ENCODE measurements around the gene BIN1. TPM values are rescaled to one million over a fixed set of nuclear protein-coding genes. Genes with fewer than 3 reads are reported as not detected.

Gene BIN1
- total and polyA plus RNA-seq, 2 donors (not counting 1 experiment from before 2014, with no cell fraction given): 90.6 to 92.3 TPM

DNA sequence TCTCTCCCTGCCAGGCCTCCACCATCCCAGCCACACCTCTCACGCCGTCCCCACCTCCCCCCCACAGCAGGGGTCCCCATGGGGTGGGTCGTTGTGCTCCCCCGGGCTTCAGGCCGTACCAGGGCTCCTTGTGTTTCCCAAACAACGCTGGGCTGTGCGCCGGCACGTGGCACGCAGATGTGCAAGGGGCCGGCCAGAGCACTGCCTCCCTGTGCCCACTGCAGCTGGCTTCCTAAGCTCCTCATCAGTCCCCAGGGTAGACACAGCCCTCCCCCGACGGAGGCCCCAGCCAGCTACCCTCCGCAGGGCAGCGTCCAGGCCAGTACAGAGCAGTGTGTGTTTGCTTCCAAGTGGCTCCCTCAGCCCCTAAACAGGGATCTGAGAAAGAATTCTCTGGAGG lies 34.0 kb downstream of the BIN1 start:
- Histone ChIP-seq H3K4me3 (ENCODE audit: control extremely low read depth in 1 of 5, extremely low read depth in 1 of 5, insufficient read depth in 1 of 5, low read depth in 2 of 5, low read length in 4 of 5) (no peak overlapping the region), H3K4me1 (ENCODE audit: control insufficient read depth in 2 of 2, insufficient read depth in 2 of 2, low read length in 2 of 2) (peaks cover 3 to 15% of the 10 kb centered on the region in 2 donors), H3K27ac (ENCODE audit: low read length in 2 of 2) (no peak overlapping the region), H3K79me2 (ENCODE audit: control insufficient read depth, insufficient read depth, low read length) (peaks cover 36% of the 10 kb centered on the region), H3K4me2 (replicated peaks; ENCODE audit: low read depth, low read length, poor library complexity, severe bottlenecking) (no peak overlapping the region), H2AFZ (ENCODE audit: insufficient read depth, low read depth, low read length, poor library complexity, severe bottlenecking) (no peak overlapping the region), H3K36me3 (replicated peaks in 1 of 2; ENCODE audit: control extremely low read depth in 1 of 2, control insufficient read depth in 1 of 2, extremely low read depth in 1 of 2, insufficient read depth in 2 of 2, low read length in 1 of 2) (peaks cover 0 to 70% of the 10 kb centered on the region in 2 experiments), H3K27me3 (replicated peaks in 1 of 4; ENCODE audit: control extremely low read depth in 1 of 4, control insufficient read depth in 3 of 4, insufficient read depth in 4 of 4, low read length in 3 of 4) (no peaks in the 10 kb centered on the region), H4K20me1 (ENCODE audit: control insufficient read depth, insufficient read depth, low read length, poor library complexity, severe bottlenecking) (peaks cover 92% of the 10 kb centered on the region), H3K9ac (ENCODE audit: low read length) (no peak overlapping the region), H3K9me3 (ENCODE audit: control extremely low read depth in 1 of 3, control insufficient read depth in 2 of 3, insufficient read depth in 1 of 3, low read length in 2 of 3) (no peaks in the 10 kb centered on the region)
- no peaks in the 10 kb centered on the region for H3K27me3 Mint-ChIP-seq
- H3K4me1 Mint-ChIP-seq: peaks cover 37% of the 10 kb centered on the region
- H3K4me3 Mint-ChIP-seq: no peak overlapping the region
- DNase-seq (no peak), ATAC-seq (ENCODE audit: low read depth) (no peak)
- no peak overlapping the region for H3K27ac Mint-ChIP-seq
- ChIA-PET CTCF (interaction anchor here (0.5 kb wide), 1 partner anchor 13 kb away, joined by 3 read pairs; no protein-coding TSS in a partner anchor), POLR2A (no interaction called here)
- intact Hi-C loops (cut with micrococcal nuclease): no loop called here
- TF ChIP-seq CTCF (IDR thresholded peaks at IDR 0.05) (no peak), EZH2 (IDR thresholded peaks at IDR 0.05; ENCODE audit: borderline replicate concordance, insufficient read depth, low read depth, low read length, poor library complexity, severe bottlenecking) (no peak)
- 95% methylated on average over 15 of the region's 15 CpGs for WGBS (ENCODE audit: insufficient coverage)
- no peaks in the 10 kb centered on the region for H3K9me3 Mint-ChIP-seq (ENCODE audit: insufficient read depth)

- WGBS (ENCODE audit: insufficient coverage): 100% methylated on average over 3 of the region's 9 CpGs
- Histone ChIP-seq H3K4me3 (ENCODE audit: control extremely low read depth in 1 of 5, extremely low read depth in 1 of 5, insufficient read depth in 1 of 5, low read depth in 2 of 5, low read length in 4 of 5) (no peak overlapping the region), H3K27ac (ENCODE audit: low read length in 2 of 2) (no peak overlapping the region), H3K36me3 (replicated peaks in 1 of 2; ENCODE audit: control extremely low read depth in 1 of 2, control insufficient read depth in 1 of 2, extremely low read depth in 1 of 2, insufficient read depth in 2 of 2, low read length in 1 of 2) (peaks cover 0 to 73% of the 10 kb centered on the region in 2 experiments), H4K20me1 (ENCODE audit: control insufficient read depth, insufficient read depth, low read length, poor library complexity, severe bottlenecking) (peaks cover 92% of the 10 kb centered on the region), H3K9me3 (ENCODE audit: control extremely low read depth in 1 of 3, control insufficient read depth in 2 of 3, insufficient read depth in 1 of 3, low read length in 2 of 3) (no peaks in the 10 kb centered on the region), H3K79me2 (ENCODE audit: control insufficient read depth, insufficient read depth, low read length) (peaks cover 36% of the 10 kb centered on the region), H2AFZ (ENCODE audit: insufficient read depth, low read depth, low read length, poor library complexity, severe bottlenecking) (no peak overlapping the region), H3K9ac (ENCODE audit: low read length) (no peak overlapping the region), H3K4me2 (replicated peaks; ENCODE audit: low read depth, low read length, poor library complexity, severe bottlenecking) (no peak overlapping the region), H3K27me3 (replicated peaks in 1 of 4; ENCODE audit: control extremely low read depth in 1 of 4, control insufficient read depth in 3 of 4, insufficient read depth in 4 of 4, low read length in 3 of 4) (no peaks in the 10 kb centered on the region), H3K4me1 (ENCODE audit: control insufficient read depth in 2 of 2, insufficient read depth in 2 of 2, low read length in 2 of 2) (peaks cover 0 to 11% of the 10 kb centered on the region in 2 donors)
- ATAC-seq (ENCODE audit: low read depth) (no peak), DNase-seq (no peak)
- H3K27me3 Mint-ChIP-seq: no peaks in the 10 kb centered on the region
- peaks cover 35% of the 10 kb centered on the region for H3K4me1 Mint-ChIP-seq
- H3K4me3 Mint-ChIP-seq: no peak overlapping the region
- no peaks in the 10 kb centered on the region for H3K9me3 Mint-ChIP-seq (ENCODE audit: insufficient read depth)
- ChIA-PET CTCF (interaction anchor here (0.5 kb wide), 1 partner anchor 14 kb away, joined by 3 read pairs; no protein-coding TSS in a partner anchor), POLR2A (no interaction called here)
- intact Hi-C loops (cut with micrococcal nuclease): no loop called here
- no peak for TF ChIP-seq CTCF (IDR thresholded peaks at IDR 0.05)
- no peak for TF ChIP-seq EZH2 (IDR thresholded peaks at IDR 0.05; ENCODE audit: borderline replicate concordance, insufficient read depth, low read depth, low read length, poor library complexity, severe bottlenecking)
- H3K27ac Mint-ChIP-seq: peak overlapping the region; percentile 17
These were observed 34.6 kb downstream of the BIN1 start for GRCh38 chr2:127072396-127072795.
